NCI-H1436 (cell line): ENCODE results near the gene ZNF175.
"Not testable (repeated sequence)": the region's sequence is repeated elsewhere in the genome, so short reads cannot be mapped to it uniquely, and the experiment has no call there.

ENCODE experiments used
- DNase-seq: peaks from one replicate; lab custom pipeline; 2025; lab: John Stamatoyannopoulos, UW

Gene ZNF175

GRCh38 chr19:51628153-51628939 is 57.3 kb downstream of the ZNF175 start:
- no peak for DNase-seq

- DNase-seq, result not testable (repeated sequence)
Measured at GRCh38 chr19:51630315-51630714, 59.2 kb downstream of the ZNF175 start, which contains the start of gene SIGLEC5. Gene SIGLEC5 (minus strand): TSS chr19:51630401. CDS start chr19:51630335, 66 bp downstream.

- no peak for DNase-seq
Measured at GRCh38 chr19:51632126-51632525, 61.0 kb downstream of the ZNF175 start.

GRCh38 chr19:51637362-51637978 is 66.4 kb downstream of the ZNF175 start:
- DNase-seq, result no peak

GRCh38 chr19:51639916-51640315 is 68.8 kb downstream of the ZNF175 start:
- DNase-seq, result no peak

- no peak for DNase-seq
Measured at GRCh38 chr19:51640386-51640785, 69.3 kb downstream of the ZNF175 start.

GRCh38 chr19:51641648-51642047 is 70.6 kb downstream of the ZNF175 start:
- no peak for DNase-seq
